Kidney (tissue), 14 donors: Measurements from ENCODE around the gene USP24. TPM values are rescaled to one million over a fixed set of nuclear protein-coding genes. Genes with fewer than 3 reads are reported as not detected.

Source experiments
- DNase-seq, 5 donors: peaks; one replicate each; pipeline ENCODE4 v3.0.0-alpha.2; 2013 to 2020
- FAIRE-seq: peaks from 2 replicates; lab custom pipeline; 2012; peaks lifted over from hg19 to GRCh38; lab: Jason Lieb, UNC
- H3K27ac ChIP-seq, 2 donors: one replicate each; pipeline ENCODE4 v1.7.0; 2013; ENCODE audit warnings: low read depth in 2 of 2, low read length in 2 of 2, inconsistent platforms in 1 of 2
- H3K27me3 ChIP-seq: one replicate; pipeline ENCODE4 v1.7.1; 2013; ENCODE audit warnings: low read length, inconsistent platforms; ENCODE audit not compliant: control insufficient read depth, insufficient read depth
- H3K36me3 ChIP-seq, 3 donors: one replicate each; pipeline versions ENCODE4 v1.7.0 to v1.7.1; 2013; ENCODE audit warnings: low read length in 3 of 3, control low read depth in 1 of 3, inconsistent platforms in 1 of 3; ENCODE audit not compliant: insufficient read depth in 3 of 3, control insufficient read depth in 2 of 3
- H3K4me1 ChIP-seq, 3 donors: one replicate each; pipeline versions ENCODE4 v1.7.0 to v1.7.1; 2013; ENCODE audit warnings: low read length in 3 of 3, inconsistent platforms in 1 of 3, low read depth in 1 of 3; ENCODE audit not compliant: control insufficient read depth in 2 of 3, insufficient read depth in 2 of 3
- H3K4me3 ChIP-seq, 3 donors: one replicate each; pipeline versions ENCODE4 v1.7.0 to v1.8.1; 2013; ENCODE audit warnings: low read length in 3 of 3, control low read depth in 1 of 3, inconsistent platforms in 1 of 3
- H3K9ac ChIP-seq, 3 donors: one replicate each; pipeline versions ENCODE4 v1.7.0 to v1.7.1; 2013; ENCODE audit warnings: low read length in 3 of 3, control low read depth in 1 of 3, inconsistent platforms in 1 of 3
- H3K9me3 ChIP-seq, 3 donors: one replicate each; pipeline versions ENCODE4 v1.7.0 to v1.7.1; 2013; ENCODE audit warnings: low read length in 3 of 3, control low read depth in 1 of 3, inconsistent platforms in 1 of 3; ENCODE audit not compliant: control insufficient read depth in 2 of 3, insufficient read depth in 1 of 3
- CTCF ChIP-seq: IDR thresholded peaks from 3 replicates; pipeline ENCODE4 v1.5.1; 2012; ENCODE audit warnings: mild to moderate bottlenecking, moderate library complexity, borderline replicate concordance; ENCODE audit not compliant: insufficient read depth; ENCODE audit errors: extremely low read depth
- intact Hi-C: fragments of 100-400 bp; cut with DNase I; formaldehyde crosslinking; loops from one replicate; pipeline ENCODE4 v1.11.1; 2022
- polyA plus RNA-seq: library from polyadenylated mRNA; stranded (reverse); fragments of 350-450 nt; fragmentation: Illumina TruSeq; extraction: RNeasy Lipid Tissue Mini Kit (QIAGEN cat#74804); gene quantifications from one replicate; pipeline ENCODE4 v1.2.3, GENCODE V29; 2014; ENCODE audit warnings: low read depth, low replicate concordance; ENCODE audit not compliant: insufficient read depth
- total RNA-seq: library from RNA; stranded (reverse); fragmentation: NEBNext Ultra II Directional; extraction: Animal tissue kit (Norgen Biotek cat#: 25700); gene quantifications from one replicate; pipeline ENCODE4 v1.2.1, GENCODE V29; 2021
- donor health status: control.
- donor health status: control.
- donor health status: control.
- donor health status: control.
- donor health status: control.
- donor health status: DM: yes; HTN: yes; CAD: no.
- donor health status: Normal renal cell carcinoma (clear cell type).

The USP24 gene
- total and polyA plus RNA-seq, 2 donors from 2014 or later, result 10.1 to 49.2 TPM

GRCh38 chr1:55038552-55038838 is 176.7 kb downstream of the USP24 start:
- no peaks in the 10 kb centered on the region for H3K9me3 ChIP-seq
- H3K36me3 ChIP-seq, result no peaks in the 10 kb centered on the region
- intact Hi-C loops, result no loop called here
- H3K27me3 ChIP-seq, result peaks cover 16% of the 10 kb centered on the region
- peaks cover 0 to 4% (median 0%) of the 10 kb centered on the region in 3 donors for H3K4me1 ChIP-seq
- H3K9ac ChIP-seq, result no peak overlapping the region
- TF ChIP-seq CTCF, result no peak
- H3K4me3 ChIP-seq, result no peak overlapping the region
- DNase-seq (no peak), FAIRE-seq (no peak)
- no peak overlapping the region for H3K27ac ChIP-seq

- TF ChIP-seq CTCF, result no peak
- peaks cover 16% of the 10 kb centered on the region for H3K27me3 ChIP-seq
- no peak for FAIRE-seq
- no peaks in the 10 kb centered on the region for H3K36me3 ChIP-seq
- H3K4me1 ChIP-seq, result peaks cover 0 to 4% (median 0%) of the 10 kb centered on the region in 3 donors
- no peak for DNase-seq
- H3K9ac ChIP-seq, result no peak overlapping the region
- H3K27ac ChIP-seq, result no peak overlapping the region
- no peak overlapping the region for H3K4me3 ChIP-seq
- H3K9me3 ChIP-seq, result no peaks in the 10 kb centered on the region
- intact Hi-C loops, result no loop called here
These were observed 177.2 kb downstream of the USP24 start for GRCh38 chr1:55037733-55038551.

GRCh38 chr1:55035904-55036303 is 179.3 kb downstream of the USP24 start:
- Histone ChIP-seq H3K9ac (no peak overlapping the region), H3K4me3 (no peak overlapping the region), H3K27me3 (peaks cover 13% of the 10 kb centered on the region), H3K27ac (no peak overlapping the region), H3K9me3 (no peaks in the 10 kb centered on the region), H3K4me1 (peaks cover 0 to 4% (median 0%) of the 10 kb centered on the region in 3 donors), H3K36me3 (no peaks in the 10 kb centered on the region)
- TF ChIP-seq CTCF, result no peak
- intact Hi-C loops, result no loop called here
- DNase-seq (no peak), FAIRE-seq (no peak)
